Activated B cell treated with CpG ODN at 0.5 μM for 24 hours (primary cell): ENCODE measurements around the gene LIMA1. TPM values are rescaled to one million over a fixed set of nuclear protein-coding genes. Genes with fewer than 3 reads are reported as not detected.
A peak's percentile ranks its signal among the peaks of the same experiment; 100 is the strongest.

ENCODE experiments used
- ATAC-seq: fragments of 200-7000 bp; cut with Tn5 transposase; one replicate; pipeline ENCODE4 v1.10.0; 2021; ENCODE audit warnings: low read depth, mild to moderate bottlenecking, moderate library complexity
- CTCF ChIA-PET: fragments of 350-600 bp; sonication (Branson Sonifier 250); formaldehyde crosslinking; loops from one replicate; lab custom pipeline; 2021; ENCODE audit warnings: antibody characterized with exemption; lab: Charles Lee
- POLR2A ChIA-PET: fragments of 350-600 bp; sonication (Branson Sonifier 250); formaldehyde crosslinking; loops from one replicate; lab custom pipeline; 2021; ENCODE audit warnings: antibody characterized with exemption; lab: Charles Lee
- DNase-seq: peaks from one replicate; pipeline ENCODE4 v3.0.0; 2022
- H3K27ac Mint-ChIP-seq: one replicate; pipeline ENCODE4 v1.8.0; 2020; ENCODE audit warnings: mixed read lengths
- H3K27me3 Mint-ChIP-seq: one replicate; pipeline ENCODE4 v1.8.0; 2021; ENCODE audit warnings: mixed read lengths
- H3K36me3 Mint-ChIP-seq: one replicate; pipeline ENCODE4 v1.8.0; 2021; ENCODE audit warnings: low read depth, mixed read lengths
- H3K4me1 Mint-ChIP-seq: one replicate; pipeline ENCODE4 v1.8.0; 2021; ENCODE audit warnings: mixed read lengths
- H3K4me3 Mint-ChIP-seq: one replicate; pipeline ENCODE4 v1.8.0; 2020; ENCODE audit warnings: mild to moderate bottlenecking, mixed read lengths
- H3K9me3 Mint-ChIP-seq: one replicate; pipeline ENCODE4 v1.8.0; 2020; ENCODE audit warnings: mixed read lengths
- CTCF ChIP-seq: fragments of 200-600 bp; IDR thresholded peaks from one replicate; pipeline ENCODE4 v1.8.0; 2022; ENCODE audit warnings: antibody characterized with exemption, mild to moderate bottlenecking
- intact Hi-C: fragments of 100-400 bp; cut with micrococcal nuclease; formaldehyde crosslinking; loops from one replicate; pipeline ENCODE4 v1.15.1; 2024
- total RNA-seq: library from RNA; stranded (reverse); gene quantifications from 2 replicates; pipeline ENCODE4 v1.2.3, GENCODE V29; 2022

The LIMA1 gene
- total RNA-seq, 1 donor from 2014 or later: 5.7 TPM

GRCh38 chr12:50167049-50167828, 116.1 kb downstream of the LIMA1 start, which contains the start of gene CERS5:
Gene CERS5, minus strand, starts transcription at chr12:50167369. Its CDS starts 72 bp downstream, at chr12:50167297.
- Mint-ChIP-seq H3K27me3 (no peaks in the 10 kb centered on the region), H3K36me3 (peaks cover 7% of the 10 kb centered on the region), H3K27ac (peak within 1 kb of the TSS; percentile 90), H3K4me3 (peak within 1 kb of the TSS; percentile 92), H3K4me1 (peaks cover 25% of the 10 kb centered on the region), H3K9me3 (no peaks in the 10 kb centered on the region)
- ATAC-seq (peak; percentile 98), DNase-seq (peak; percentile 95)
- no peak for TF ChIP-seq CTCF
- intact Hi-C loops: loop anchor here (1.0 to 10.0 kb wide), 7 partner anchors 56 to 339 kb away; partner anchors contain the start of genes BCDIN3D, LIMA1, NCKAP5L and RACGAP1
- CTCF ChIA-PET: interaction anchor here (0.9 to 2.5 kb wide), 11 partner anchors 9 to 222 kb away, joined by 3 to 23 read pairs (median 5); partner anchors contain the start of genes COX14 and SMARCD1
- POLR2A ChIA-PET: interaction anchor here (0.5 to 3.5 kb wide), 19 partner anchors 12 to 1166 kb away, joined by 3 to 97 read pairs (median 4); partner anchors contain the start of genes ATF1, COX14, POU6F1 and SMARCD1

DNA sequence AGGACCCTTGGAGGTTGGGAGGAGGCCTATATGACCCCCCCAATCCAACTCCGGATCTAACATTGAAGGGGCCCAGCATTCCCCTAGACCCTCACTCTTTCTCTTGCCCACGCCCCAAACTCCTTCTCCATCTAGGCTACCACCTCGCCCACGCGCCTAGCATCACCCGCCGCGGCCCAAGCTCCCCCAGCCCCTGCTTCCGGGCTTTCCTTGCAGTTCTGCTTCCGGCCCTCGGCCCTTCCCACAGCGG, 116.6 kb downstream of the LIMA1 start:
- peak overlapping the region; percentile 92 for H3K4me3 Mint-ChIP-seq
- peak overlapping the region; percentile 90 for H3K27ac Mint-ChIP-seq
- H3K27me3 Mint-ChIP-seq: no peaks in the 10 kb centered on the region
- peaks cover 7% of the 10 kb centered on the region for H3K36me3 Mint-ChIP-seq
- ChIA-PET POLR2A (interaction anchor here (0.5 to 3.5 kb wide), 15 partner anchors 12 to 1051 kb away, joined by 3 to 97 read pairs (median 4); partner anchors contain the start of genes ATF1, COX14, POU6F1 and SMARCD1), CTCF (interaction anchor here (0.9 to 2.5 kb wide), 8 partner anchors 10 to 221 kb away, joined by 3 to 23 read pairs (median 5); partner anchors contain the start of genes COX14 and SMARCD1)
- H3K9me3 Mint-ChIP-seq: no peaks in the 10 kb centered on the region
- DNase-seq (no peak), ATAC-seq (peak; percentile 7)
- TF ChIP-seq CTCF: no peak
- intact Hi-C loops: loop anchor here (1.0 to 10.0 kb wide), 7 partner anchors 55 to 338 kb away; partner anchors contain the start of genes BCDIN3D, LIMA1, NCKAP5L and RACGAP1
- H3K4me1 Mint-ChIP-seq: peaks cover 25% of the 10 kb centered on the region

DNA sequence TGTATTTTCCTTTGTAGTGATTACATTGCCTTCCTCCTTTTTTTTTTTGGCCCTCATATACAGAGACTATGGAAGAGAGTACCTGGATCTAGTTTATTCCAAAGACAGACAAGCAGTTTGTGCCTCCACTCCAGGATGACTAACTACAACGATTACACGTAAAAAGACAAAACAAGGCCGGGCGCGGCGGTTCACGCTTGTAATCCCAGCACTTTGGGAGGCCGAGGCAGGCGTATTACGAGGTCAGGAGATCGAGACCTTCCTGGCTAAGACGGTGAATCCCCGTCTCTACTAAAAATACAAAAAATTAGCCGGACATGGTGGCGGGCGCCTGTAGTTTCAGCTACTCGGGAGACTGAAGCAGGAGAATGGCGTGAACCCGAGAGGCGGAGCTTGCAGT, 118.4 kb downstream of the LIMA1 start:
- Mint-ChIP-seq H3K36me3 (peaks cover 7% of the 10 kb centered on the region), H3K4me1 (peaks cover 38% of the 10 kb centered on the region), H3K27me3 (no peaks in the 10 kb centered on the region), H3K9me3 (no peaks in the 10 kb centered on the region), H3K4me3 (peak overlapping the region; percentile 6), H3K27ac (no peak overlapping the region)
- ATAC-seq: no peak
- intact Hi-C loops: loop anchor here (10.0 kb wide), 1 partner anchor 120 kb away; the partner anchor contains the start of gene LIMA1
- DNase-seq: no peak
- TF ChIP-seq CTCF: no peak
- ChIA-PET POLR2A (interaction anchor here (3.5 kb wide), 1 partner anchor 54 kb away, joined by 97 read pairs; the partner anchor contains the start of gene COX14), CTCF (interaction anchor here (1.5 kb wide), 1 partner anchor 54 kb away, joined by 4 read pairs; no protein-coding TSS in a partner anchor)

GRCh38 chr12:50162230-50162629, 121.1 kb downstream of the LIMA1 start:
- ChIA-PET POLR2A (no interaction called here), CTCF (no interaction called here)
- ATAC-seq (no peak), DNase-seq (no peak)
- peaks cover 31% of the 10 kb centered on the region for H3K4me1 Mint-ChIP-seq
- no peak overlapping the region for H3K27ac Mint-ChIP-seq
- intact Hi-C loops: loop anchor here (10.0 kb wide), 1 partner anchor 123 kb away; the partner anchor contains the start of gene LIMA1
- no peak for TF ChIP-seq CTCF
- peaks cover 17% of the 10 kb centered on the region for H3K36me3 Mint-ChIP-seq
- no peak overlapping the region for H3K4me3 Mint-ChIP-seq
- no peaks in the 10 kb centered on the region for H3K27me3 Mint-ChIP-seq
- H3K9me3 Mint-ChIP-seq: no peaks in the 10 kb centered on the region

DNA sequence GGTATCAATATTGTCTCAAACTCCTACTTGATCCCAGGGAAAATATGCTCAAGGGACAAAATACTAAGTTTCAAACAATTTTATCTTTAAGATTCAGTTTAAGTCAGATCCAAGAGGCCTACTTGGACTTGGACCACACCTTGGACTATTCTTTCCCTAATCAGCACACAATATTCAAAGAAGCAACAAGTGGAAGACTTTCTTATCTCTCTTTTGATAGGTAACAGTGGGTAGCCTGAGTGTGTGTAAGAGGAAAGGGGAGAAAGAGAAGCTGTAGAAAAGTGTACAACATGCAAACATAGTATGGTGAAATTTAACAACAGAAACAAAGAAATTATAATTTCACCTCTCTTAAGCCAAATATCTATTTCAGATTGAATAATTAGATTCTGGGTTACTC, 122.7 kb downstream of the LIMA1 start:
- Mint-ChIP-seq H3K27me3 (no peaks in the 10 kb centered on the region), H3K36me3 (peaks cover 18% of the 10 kb centered on the region), H3K4me3 (no peak overlapping the region), H3K27ac (no peak overlapping the region), H3K4me1 (peaks cover 22% of the 10 kb centered on the region), H3K9me3 (no peaks in the 10 kb centered on the region)
- POLR2A ChIA-PET: interaction anchor here (0.6 to 0.8 kb wide), 2 partner anchors 48 to 76 kb away, joined by 3 read pairs; partner anchors contain the start of gene SMARCD1
- CTCF ChIA-PET: interaction anchor here (1.0 kb wide), 1 partner anchor 15 kb away, joined by 5 read pairs; no protein-coding TSS in a partner anchor
- intact Hi-C loops: loop anchor here (10.0 kb wide), 1 partner anchor 124 kb away; the partner anchor contains the start of gene LIMA1
- ATAC-seq (no peak), DNase-seq (no peak)
- no peak for TF ChIP-seq CTCF
